H9 (cell line): ENCODE data around the gene DQX1. TPM values are rescaled to one million over a fixed set of nuclear protein-coding genes. Genes with fewer than 3 reads are reported as not detected.

Experiments used
- DNase-seq: peaks from one replicate; pipeline ENCODE4 v3.0.0-alpha.2; 2017
- H2AFZ ChIP-seq: one replicate; pipeline ENCODE4 v1.6.1; 2013; ENCODE audit warnings: mild to moderate bottlenecking, low read length, control low read depth, moderate library complexity
- H2AK5ac ChIP-seq: 2 replicates; pipeline ENCODE4 v1.6.1; 2013; ENCODE audit warnings: low read length, control low read depth, mixed read lengths; ENCODE audit not compliant: insufficient read length
- H2BK120ac ChIP-seq: one replicate; pipeline ENCODE4 v1.6.1; 2013; ENCODE audit warnings: low read depth, mild to moderate bottlenecking, low read length, control low read depth, inconsistent platforms; ENCODE audit not compliant: poor library complexity, severe bottlenecking
- H2BK12ac ChIP-seq: 2 replicates; pipeline ENCODE4 v1.6.1; 2013; ENCODE audit warnings: low read length, control low read depth, mixed read lengths, low read depth; ENCODE audit not compliant: insufficient read length
- H2BK15ac ChIP-seq: 2 replicates; pipeline ENCODE4 v1.6.1; 2013; ENCODE audit warnings: low read depth, low read length, control low read depth
- H2BK20ac ChIP-seq: one replicate; pipeline ENCODE4 v1.6.1; 2013; ENCODE audit warnings: low read depth, mild to moderate bottlenecking, low read length, control low read depth, inconsistent platforms; ENCODE audit not compliant: poor library complexity, severe bottlenecking
- H2BK5ac ChIP-seq: 2 replicates; pipeline ENCODE4 v1.6.1; 2013; ENCODE audit warnings: low read length, control low read depth, mixed read lengths; ENCODE audit not compliant: insufficient read length
- H3K14ac ChIP-seq: 2 replicates; pipeline ENCODE4 v1.6.1; 2013; ENCODE audit warnings: low read length, control low read depth; ENCODE audit not compliant: insufficient read depth
- H3K18ac ChIP-seq: 2 replicates; pipeline ENCODE4 v1.6.1; 2013; ENCODE audit warnings: low read depth, mild to moderate bottlenecking, mixed read lengths, low read length, control low read depth; ENCODE audit not compliant: insufficient read length
- H3K23ac ChIP-seq: 2 replicates; pipeline ENCODE4 v1.6.1; 2013; ENCODE audit warnings: low read length, control low read depth, mixed read lengths, low read depth; ENCODE audit not compliant: insufficient read length
- H3K23me2 ChIP-seq: 2 replicates; pipeline ENCODE4 v1.6.1; 2013; ENCODE audit warnings: low read depth, mild to moderate bottlenecking, mixed read lengths, low read length, control low read depth; ENCODE audit not compliant: insufficient read length, poor library complexity, severe bottlenecking
- H3K27ac ChIP-seq: 2 replicates; pipeline ENCODE4 v1.5.1; 2013; ENCODE audit warnings: low read length, control low read depth, mixed read lengths, low read depth; ENCODE audit not compliant: insufficient read length
- H3K27me3 ChIP-seq: 2 replicates; pipeline ENCODE4 v1.6.1; 2013; ENCODE audit warnings: low read length, control low read depth, inconsistent platforms; ENCODE audit not compliant: insufficient read depth
- H3K4ac ChIP-seq: 2 replicates; pipeline ENCODE4 v1.6.1; 2013; ENCODE audit warnings: low read depth, mild to moderate bottlenecking, control low read depth, inconsistent platforms, low read length, moderate library complexity
- H3K4me1 ChIP-seq: 2 replicates; pipeline ENCODE4 v1.6.1; 2013; ENCODE audit warnings: low read length, control low read depth, inconsistent platforms; ENCODE audit not compliant: insufficient read depth
- H3K4me2 ChIP-seq: 2 replicates; pipeline ENCODE4 v1.6.1; 2013; ENCODE audit warnings: low read length, control low read depth, mixed read lengths; ENCODE audit not compliant: insufficient read length, insufficient read depth
- H3K56ac ChIP-seq: 2 replicates; pipeline ENCODE4 v1.6.1; 2013; ENCODE audit warnings: low read depth, mild to moderate bottlenecking, mixed read lengths, low read length, control low read depth; ENCODE audit not compliant: insufficient read length
- H3K79me1 ChIP-seq: 2 replicates; pipeline ENCODE4 v1.6.1; 2013; ENCODE audit warnings: low read depth, mild to moderate bottlenecking, moderate library complexity, low read length, control low read depth, inconsistent platforms; ENCODE audit not compliant: insufficient read depth, poor library complexity, severe bottlenecking
- H3K79me2 ChIP-seq: 2 replicates; pipeline ENCODE4 v1.6.1; 2013; ENCODE audit warnings: low read length, control low read depth, inconsistent platforms; ENCODE audit not compliant: insufficient read depth
- H3K9ac ChIP-seq: 2 replicates; pipeline ENCODE4 v1.6.1; 2013; ENCODE audit warnings: low read length, control low read depth, mixed read lengths; ENCODE audit not compliant: insufficient read length; ENCODE audit errors: extremely low read depth
- H3K9me3 ChIP-seq: one replicate; pipeline ENCODE4 v1.6.1; 2013; ENCODE audit warnings: low read depth, low read length, inconsistent platforms; ENCODE audit not compliant: control insufficient read depth
- H3T11ph ChIP-seq: one replicate; pipeline ENCODE4 v1.6.1; 2013; ENCODE audit warnings: mild to moderate bottlenecking, low read length, control low read depth, inconsistent platforms
- H4K20me1 ChIP-seq: one replicate; pipeline ENCODE4 v1.6.1; 2013; ENCODE audit not compliant: control insufficient read depth, insufficient read length, insufficient read depth
- H4K5ac ChIP-seq: 2 replicates; pipeline ENCODE4 v1.6.1; 2013; ENCODE audit warnings: low read depth, mild to moderate bottlenecking, mixed read lengths, low read length, control low read depth; ENCODE audit not compliant: insufficient read length
- H4K8ac ChIP-seq: replicated peaks from 2 replicates; pipeline ENCODE4 v1.6.1; 2013; ENCODE audit warnings: low read length, control low read depth, mixed read lengths, low read depth; ENCODE audit not compliant: insufficient read length
- H4K91ac ChIP-seq: 2 replicates; pipeline ENCODE4 v1.6.1; 2013; ENCODE audit warnings: low read depth, mild to moderate bottlenecking, moderate library complexity, mixed read lengths, low read length, control low read depth; ENCODE audit not compliant: insufficient read length
- H3K27ac Mint-ChIP-seq, 3 experiments: 2 replicates in 2 of 3; 3 replicates in 1 of 3; pipeline ENCODE4 v1.8.0; 2020 to 2021; ENCODE audit warnings: mixed read lengths in 3 of 3, mild to moderate bottlenecking in 1 of 3, moderate library complexity in 1 of 3
- H3K27me3 Mint-ChIP-seq: 2 replicates; pipeline ENCODE4 v1.8.0; 2021; ENCODE audit warnings: low read depth, mild to moderate bottlenecking, moderate library complexity, mixed read lengths
- H3K36me3 Mint-ChIP-seq, 3 experiments: 2 replicates in 2 of 3; 3 replicates in 1 of 3; pipeline ENCODE4 v1.8.0; 2020 to 2021; ENCODE audit warnings: low read depth in 3 of 3, mixed read lengths in 3 of 3; ENCODE audit not compliant: insufficient read depth in 1 of 3
- H3K4me1 Mint-ChIP-seq, 2 experiments: 2 replicates each; pipeline ENCODE4 v1.8.0; 2020; ENCODE audit warnings: mixed read lengths in 2 of 2
- H3K4me3 Mint-ChIP-seq, 2 experiments: 2 replicates in 1 of 2; 3 replicates in 1 of 2; pipeline ENCODE4 v1.8.0; 2020 to 2021; ENCODE audit warnings: mild to moderate bottlenecking in 2 of 2, mixed read lengths in 2 of 2, moderate library complexity in 1 of 2
- H3K9me3 Mint-ChIP-seq, 2 experiments: 2 replicates in 1 of 2; 3 replicates in 1 of 2; pipeline ENCODE4 v1.8.0; 2020; ENCODE audit warnings: mild to moderate bottlenecking in 2 of 2, mixed read lengths in 2 of 2, moderate library complexity in 1 of 2
- CTCF ChIP-seq: fragments of 200-600 bp; sonication (generic); conservative IDR thresholded peaks from 3 replicates; pipeline ENCODE4 v1.8.0; 2021; ENCODE audit warnings: antibody characterized with exemption, mild to moderate bottlenecking
- WGBS: extraction: QIAGEN DNeasy Blood & Tissue Kit; methylation state at CpG from one replicate; pipeline ENCODE4 v1.1.7; 2013; ENCODE audit warnings: missing lambda C conversion rate, low lambda C conversion rate, mixed read lengths; ENCODE audit not compliant: insufficient read length; ENCODE audit errors: extremely low coverage; 5-methylcytosine and 5-hydroxymethylcytosine counted together
- total RNA-seq: library from RNA; stranded (reverse); gene quantifications from 2 replicates; pipeline ENCODE4 v1.2.1, GENCODE V29; 2021

The DQX1 gene
- total RNA-seq, 1 experiment from 2014 or later, result 0.98 TPM

- Histone ChIP-seq H3K23ac (no peak overlapping the region), H3K79me2 (peaks cover 4% of the 10 kb centered on the region; the same call in 1 of the 2 replicates), H3K79me1 (peaks cover 4% of the 10 kb centered on the region), H3K9ac (no peak overlapping the region), H3K27me3 (no peaks in the 10 kb centered on the region), H3K4me1 (peaks cover 4% of the 10 kb centered on the region; the same call in 1 of the 2 replicates), H2AFZ (no peak overlapping the region), H3K23me2 (peaks cover 15% of the 10 kb centered on the region), H3K4ac (no peak overlapping the region), H3K27ac (no peak overlapping the region), H3K14ac (no peak overlapping the region), H2BK5ac (no peak overlapping the region), H2BK120ac (no peak overlapping the region), H4K5ac (no peak overlapping the region), H3K9me3 (no peaks in the 10 kb centered on the region), H2BK20ac (no peak overlapping the region), H3K4me2 (no peak overlapping the region), H2BK15ac (no peak overlapping the region), H4K20me1 (no peaks in the 10 kb centered on the region), H3T11ph (no peak overlapping the region), H2BK12ac (no peak overlapping the region), H4K91ac (no peak overlapping the region), H3K18ac (no peak overlapping the region), H4K8ac (no peak overlapping the region), H3K56ac (no peak overlapping the region), H2AK5ac (no peak overlapping the region)
- TF ChIP-seq CTCF, result no peak
- DNase-seq, result no peak
- peak overlapping the region in 1 of 2 experiments; percentile 9; a peak in 1 of 5 replicates for H3K4me3 Mint-ChIP-seq
- peaks cover 2% of the 10 kb centered on the region; the same call in 1 of the 2 replicates for H3K27me3 Mint-ChIP-seq
- WGBS, result no CpG with 5 or more reads among the region's 7 CpGs
- H3K9me3 Mint-ChIP-seq, result no peaks in the 10 kb centered on the region; a peak in 1 of 5 replicates
- no peak overlapping the region for H3K27ac Mint-ChIP-seq
- peaks cover 14 to 17% of the 10 kb centered on the region in 2 experiments for H3K4me1 Mint-ChIP-seq
- peaks cover 22 to 56% (median 40%) of the 10 kb centered on the region in 3 experiments for H3K36me3 Mint-ChIP-seq
Measured at GRCh38 chr2:74531666-74532065, 5.6 kb upstream of the DQX1 start.
